ENCODE data around the gene SPRY1.

SPRY1 gene

DNA sequence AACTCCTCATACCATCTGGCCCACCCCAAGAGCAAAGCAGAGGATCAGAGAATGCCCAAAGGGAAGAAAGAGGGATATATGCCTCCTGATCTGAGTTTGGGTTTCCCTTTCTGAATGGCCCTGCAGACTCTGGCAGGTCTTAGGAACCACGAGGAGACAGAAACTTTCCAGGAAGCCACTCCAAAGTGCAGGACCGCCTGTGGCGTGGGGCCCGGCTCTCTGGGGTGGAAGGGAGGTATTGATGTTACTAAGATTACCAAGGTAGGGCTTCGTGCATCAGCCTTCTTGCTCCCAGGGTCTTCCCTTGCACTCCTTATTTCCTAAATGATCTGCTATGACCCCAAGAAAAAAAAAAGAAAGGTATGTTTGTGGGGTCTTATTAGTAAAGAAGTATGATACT is 41.9 kb upstream of the SPRY1 start:
- no peak overlapping the region for H3K27ac ChIP-seq (replicated peaks)
- H3K27me3 ChIP-seq (ENCODE audit: insufficient read depth, poor library complexity, severe bottlenecking) = no peaks in the 10 kb centered on the region
- no peak overlapping the region for H3K4me3 ChIP-seq (replicated peaks; ENCODE audit: insufficient read depth, low read length)
- TF ChIP-seq GABPA (IDR thresholded peaks at IDR 0.05; ENCODE audit: low read depth) (no peak), SPI1 (IDR thresholded peaks at IDR 0.05; ENCODE audit: borderline replicate concordance, low read depth) (no peak), CTCF (IDR thresholded peaks at IDR 0.05; ENCODE audit: insufficient read depth, low read length) (no peak), POLR2AphosphoS5 (IDR thresholded peaks at IDR 0.05; ENCODE audit: low read depth) (no peak)
- TF ChIP-seq, protein P1, sequence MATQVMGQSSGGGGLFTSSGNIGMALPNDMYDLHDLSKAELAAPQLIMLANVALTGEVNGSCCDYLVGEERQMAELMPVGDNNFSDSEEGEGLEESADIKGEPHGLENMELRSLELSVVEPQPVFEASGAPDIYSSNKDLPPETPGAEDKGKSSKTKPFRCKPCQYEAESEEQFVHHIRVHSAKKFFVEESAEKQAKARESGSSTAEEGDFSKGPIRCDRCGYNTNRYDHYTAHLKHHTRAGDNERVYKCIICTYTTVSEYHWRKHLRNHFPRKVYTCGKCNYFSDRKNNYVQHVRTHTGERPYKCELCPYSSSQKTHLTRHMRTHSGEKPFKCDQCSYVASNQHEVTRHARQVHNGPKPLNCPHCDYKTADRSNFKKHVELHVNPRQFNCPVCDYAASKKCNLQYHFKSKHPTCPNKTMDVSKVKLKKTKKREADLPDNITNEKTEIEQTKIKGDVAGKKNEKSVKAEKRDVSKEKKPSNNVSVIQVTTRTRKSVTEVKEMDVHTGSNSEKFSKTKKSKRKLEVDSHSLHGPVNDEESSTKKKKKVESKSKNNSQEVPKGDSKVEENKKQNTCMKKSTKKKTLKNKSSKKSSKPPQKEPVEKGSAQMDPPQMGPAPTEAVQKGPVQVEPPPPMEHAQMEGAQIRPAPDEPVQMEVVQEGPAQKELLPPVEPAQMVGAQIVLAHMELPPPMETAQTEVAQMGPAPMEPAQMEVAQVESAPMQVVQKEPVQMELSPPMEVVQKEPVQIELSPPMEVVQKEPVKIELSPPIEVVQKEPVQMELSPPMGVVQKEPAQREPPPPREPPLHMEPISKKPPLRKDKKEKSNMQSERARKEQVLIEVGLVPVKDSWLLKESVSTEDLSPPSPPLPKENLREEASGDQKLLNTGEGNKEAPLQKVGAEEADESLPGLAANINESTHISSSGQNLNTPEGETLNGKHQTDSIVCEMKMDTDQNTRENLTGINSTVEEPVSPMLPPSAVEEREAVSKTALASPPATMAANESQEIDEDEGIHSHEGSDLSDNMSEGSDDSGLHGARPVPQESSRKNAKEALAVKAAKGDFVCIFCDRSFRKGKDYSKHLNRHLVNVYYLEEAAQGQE (IDR thresholded peaks at IDR 0.05; ENCODE audit: insufficient replicate concordance, low read depth) = no peak
- DNase-seq (ENCODE audit: low read depth in 1 of 2, low spot score in 1 of 2) = no peak

- Histone ChIP-seq H3K27ac (replicated peaks) (no peak overlapping the region), H3K27me3 (ENCODE audit: insufficient read depth, poor library complexity, severe bottlenecking) (no peaks in the 10 kb centered on the region), H3K4me3 (replicated peaks; ENCODE audit: insufficient read depth, low read length) (no peak overlapping the region)
- DNase-seq (ENCODE audit: low read depth in 1 of 2, low spot score in 1 of 2) = no peak
- TF ChIP-seq, protein P1 (IDR thresholded peaks at IDR 0.05; ENCODE audit: insufficient replicate concordance, low read depth) = no peak
- no peak for TF ChIP-seq SPI1 (IDR thresholded peaks at IDR 0.05; ENCODE audit: borderline replicate concordance, low read depth)
- TF ChIP-seq GABPA (IDR thresholded peaks at IDR 0.05; ENCODE audit: low read depth) = no peak
- no peak for TF ChIP-seq POLR2AphosphoS5 (IDR thresholded peaks at IDR 0.05; ENCODE audit: low read depth)
- TF ChIP-seq CTCF (IDR thresholded peaks at IDR 0.05; ENCODE audit: insufficient read depth, low read length) = no peak
These were observed 39.7 kb upstream of the SPRY1 start for GRCh38 chr4:123356921-123357320.

GRCh38 chr4:123359449-123360315 is 36.9 kb upstream of the SPRY1 start:
- no peak for DNase-seq (ENCODE audit: low read depth in 1 of 2, low spot score in 1 of 2)
- no peak overlapping the region for H3K4me3 ChIP-seq (replicated peaks; ENCODE audit: insufficient read depth, low read length)
- H3K27ac ChIP-seq (replicated peaks) = no peak overlapping the region
- H3K27me3 ChIP-seq (ENCODE audit: insufficient read depth, poor library complexity, severe bottlenecking) = no peaks in the 10 kb centered on the region
- no peak for TF ChIP-seq CTCF (IDR thresholded peaks at IDR 0.05; ENCODE audit: insufficient read depth, low read length)
- no peak for TF ChIP-seq SPI1 (IDR thresholded peaks at IDR 0.05; ENCODE audit: borderline replicate concordance, low read depth)
- TF ChIP-seq, protein P1 (IDR thresholded peaks at IDR 0.05; ENCODE audit: insufficient replicate concordance, low read depth) = no peak
- no peak for TF ChIP-seq POLR2AphosphoS5 (IDR thresholded peaks at IDR 0.05; ENCODE audit: low read depth)
- TF ChIP-seq GABPA (IDR thresholded peaks at IDR 0.05; ENCODE audit: low read depth) = no peak
